ENCODE data around the gene RNF151.
"Not testable (repeated sequence)": the region's sequence is repeated elsewhere in the genome, so short reads cannot be mapped to it uniquely, and the experiment has no call there.

The RNF151 gene

DNA sequence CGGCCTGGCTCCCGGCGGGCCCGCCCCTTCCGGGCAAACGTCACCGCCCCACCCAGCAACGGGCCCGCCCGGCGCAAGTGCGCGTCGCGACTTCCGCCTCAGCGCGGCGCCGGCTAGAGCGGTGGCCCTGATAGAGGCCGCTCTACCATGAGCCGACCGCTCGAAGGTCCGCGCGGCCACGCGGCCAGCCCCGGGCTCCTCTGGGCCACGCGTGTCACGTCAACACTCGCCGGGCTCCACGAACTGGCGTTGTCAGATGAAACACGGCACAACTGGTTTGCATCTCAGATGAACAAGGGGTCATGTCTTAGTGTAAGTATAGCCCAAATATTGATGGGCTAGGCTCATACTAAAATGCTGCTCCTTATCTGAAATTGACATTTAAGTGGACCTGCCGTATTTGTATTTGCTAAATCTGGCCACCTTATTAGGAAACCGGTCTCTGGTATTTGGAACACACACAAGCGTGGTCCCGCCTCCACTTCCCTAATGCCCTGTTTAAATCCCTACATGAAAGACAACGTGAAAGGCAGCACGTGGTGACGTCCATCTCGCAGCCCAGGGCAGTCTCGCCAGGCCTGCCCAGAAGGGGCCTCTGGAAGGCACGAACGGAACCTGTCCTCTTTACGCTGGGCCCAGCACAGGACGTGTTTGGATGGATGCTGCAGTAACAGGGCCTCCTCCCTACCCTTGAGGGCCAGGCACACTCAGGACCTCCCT is 43.3 kb downstream of the RNF151 start, which contains the start of gene ZNF598:
Gene ZNF598 (minus strand): TSS at position 31 of the 720 bp plus-strand sequence.
- FAIRE-seq = no peak

DNA sequence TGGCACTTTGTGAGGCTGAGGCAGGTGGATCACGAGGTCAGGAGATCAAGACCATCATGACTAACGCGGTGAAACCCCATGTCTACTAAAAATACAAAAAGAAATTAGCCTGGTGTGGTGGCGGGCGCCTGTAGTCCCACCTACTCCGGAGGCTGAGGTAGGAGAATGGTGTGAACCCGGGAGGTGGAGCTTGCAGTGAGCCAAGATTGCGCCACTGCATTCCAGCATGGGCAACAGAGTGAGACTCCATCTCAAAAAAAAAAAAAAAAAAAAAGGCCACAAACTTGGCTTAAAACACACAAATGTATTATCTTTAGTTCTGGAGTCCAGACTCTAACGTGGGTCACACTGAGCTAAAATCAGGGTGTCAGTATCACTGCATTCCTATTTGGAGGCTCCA is 45.1 kb downstream of the RNF151 start:
- not testable (repeated sequence) for FAIRE-seq

DNA sequence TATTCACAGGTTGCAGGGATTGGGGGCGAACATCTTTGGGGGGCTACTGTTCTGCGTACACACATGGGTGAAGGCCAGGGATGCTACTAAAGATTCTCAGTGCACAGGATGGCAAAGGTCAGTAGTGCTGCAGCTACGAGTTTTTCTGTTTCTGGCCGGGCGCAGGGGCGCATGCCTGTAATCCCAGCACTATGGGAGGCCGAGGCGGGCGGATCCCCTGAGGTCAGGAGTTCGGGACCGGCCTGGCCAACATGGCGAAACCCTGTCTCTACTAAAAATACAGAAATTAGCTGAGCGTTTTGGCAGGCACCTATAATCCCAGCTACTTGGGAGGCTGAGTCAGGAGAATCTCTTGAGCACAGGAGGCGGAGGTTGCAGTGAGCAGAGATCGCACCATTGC is 46.9 kb downstream of the RNF151 start:
- FAIRE-seq = no peak

DNA sequence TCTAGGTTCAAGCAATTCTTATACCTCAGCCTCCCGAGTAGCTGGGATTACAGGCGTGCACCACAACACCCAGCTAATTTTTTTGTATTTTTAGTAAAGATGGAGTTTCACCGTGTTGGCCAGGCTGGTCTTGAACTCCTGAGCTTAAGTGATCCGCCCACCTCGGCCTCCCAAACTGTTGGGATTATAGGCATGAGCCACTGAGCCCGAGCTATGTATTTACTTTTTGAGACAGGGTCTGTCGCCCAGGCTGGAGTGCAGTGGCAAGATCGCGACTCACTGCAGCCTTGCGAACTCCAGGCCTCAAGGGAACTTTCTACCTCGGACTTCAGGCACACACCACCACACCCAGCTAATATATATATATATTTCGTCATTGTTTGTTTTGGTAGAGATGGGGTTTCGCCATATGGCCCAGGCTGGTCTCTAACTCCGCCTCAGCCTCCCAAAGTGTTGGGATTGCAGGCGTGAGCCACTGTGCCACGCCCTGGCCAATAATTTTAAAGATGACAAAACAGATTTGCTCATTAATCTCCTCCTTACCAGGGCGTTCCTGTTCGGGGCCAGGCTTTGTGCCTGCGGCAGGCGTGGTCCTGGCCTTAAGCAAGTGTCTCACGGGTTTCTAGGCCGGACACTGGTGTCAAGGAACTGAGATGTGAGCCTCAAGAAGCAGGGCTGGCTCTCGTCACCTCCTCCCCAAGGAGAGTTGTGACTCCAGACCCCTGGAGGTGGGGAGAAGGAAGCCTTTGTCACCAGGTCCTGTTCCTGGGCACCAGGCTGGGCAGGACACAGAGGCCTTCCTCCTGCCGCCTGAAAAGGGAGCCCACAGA is 48.7 kb downstream of the RNF151 start:
- FAIRE-seq = no peak

DNA sequence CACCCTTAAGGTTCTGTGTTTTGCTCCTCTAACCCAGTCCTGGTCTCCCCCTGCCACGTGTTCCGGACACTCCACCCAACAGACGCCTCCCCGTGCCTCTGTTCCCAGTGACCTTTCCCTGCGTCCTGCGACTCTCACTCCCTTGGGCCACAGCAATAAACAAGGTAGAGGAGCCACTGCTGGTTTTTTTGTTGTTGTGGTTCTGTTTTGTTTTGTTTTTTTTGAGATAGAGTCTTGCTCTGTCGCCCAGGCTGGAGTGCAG is 49.2 kb downstream of the RNF151 start:
- no peak for FAIRE-seq

DNA sequence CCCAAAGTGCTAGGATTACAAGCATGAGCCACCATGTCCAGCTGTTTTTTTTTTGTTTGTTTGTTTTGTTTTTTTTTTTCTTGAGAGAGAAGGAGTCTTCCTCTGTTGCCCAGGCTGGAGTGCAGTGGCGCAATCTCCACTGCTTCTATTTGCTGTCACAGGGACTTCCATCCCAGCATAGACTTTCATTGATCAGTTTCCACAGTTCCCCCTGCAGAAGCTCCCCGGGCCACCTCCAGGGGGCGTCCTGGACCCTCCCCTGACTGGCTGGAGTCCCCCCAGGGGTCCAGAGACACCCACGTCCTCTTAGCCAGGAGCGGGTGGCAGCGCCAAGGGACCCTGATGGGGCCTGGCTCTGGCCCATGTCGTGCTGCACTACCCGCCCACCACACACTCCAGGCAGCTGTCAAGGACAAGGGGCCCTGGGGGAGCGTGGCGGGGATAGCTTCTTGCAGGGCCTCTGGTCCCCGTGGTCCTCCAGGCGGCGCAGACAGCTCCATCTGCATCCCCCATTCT is 49.8 kb downstream of the RNF151 start:
- FAIRE-seq = no peak
